Stomach (tissue), 9 donors: Measurements from ENCODE around the gene DMXL1. TPM values are rescaled to one million over a fixed set of nuclear protein-coding genes. Genes with fewer than 3 reads are reported as not detected.

Experiments used
- DNase-seq, 2 donors: peaks; one replicate each; pipeline versions ENCODE4 v3.0.0 to v3.0.0-alpha.2; 2013 to 2019
- H3K27ac ChIP-seq, 5 donors: fragments of 200-600 bp in 4 of 5; sonication (generic) in 4 of 5; one replicate each; pipeline ENCODE4 v1.5.1; 2013 to 2019; ENCODE audit warnings: mild to moderate bottlenecking in 1 of 5, moderate library complexity in 1 of 5
- H3K27me3 ChIP-seq, 3 donors: fragments of 200-600 bp; sonication (generic); one replicate each; pipeline ENCODE4 v1.5.1; 2017 to 2019; ENCODE audit warnings: mixed run types in 1 of 3
- H3K36me3 ChIP-seq, 4 donors: fragments of 200-600 bp; sonication (generic); 1 replicate in 3 of 4; 2 replicates in 1 of 4; pipeline ENCODE4 v1.5.1; 2016 to 2019
- H3K4me1 ChIP-seq, 4 donors: fragments of 200-600 bp; sonication (generic); one replicate each; pipeline ENCODE4 v1.5.1; 2016 to 2019
- H3K4me3 ChIP-seq, 4 donors: fragments of 200-600 bp; sonication (generic) in 3 of 4; one replicate each; pipeline ENCODE4 v1.5.1; 2016 to 2019; ENCODE audit warnings: mild to moderate bottlenecking in 1 of 4
- H3K9me3 ChIP-seq, 4 donors: fragments of 200-600 bp; sonication (generic); one replicate each; pipeline ENCODE4 v1.5.1; 2016 to 2019
- EP300 ChIP-seq: sonication (generic); formaldehyde crosslinking; IDR thresholded peaks from one replicate; pipeline ENCODE4 v1.6.1; 2017; ENCODE audit warnings: antibody characterized with exemption
- POLR2A ChIP-seq, 4 donors: fragments of 450-650 bp; IDR thresholded peaks; one replicate each; pipeline ENCODE4 v1.6.1; 2016; ENCODE audit warnings: antibody characterized with exemption in 4 of 4, control low read depth in 2 of 4, mild to moderate bottlenecking in 1 of 4, moderate library complexity in 1 of 4
- POLR2AphosphoS5 ChIP-seq, 3 donors: sonication (generic); formaldehyde crosslinking; IDR thresholded peaks; one replicate each; pipeline ENCODE4 v1.6.1; 2016; ENCODE audit warnings: antibody characterized with exemption in 3 of 3
- WGBS, 5 donors: extraction: QIAGEN DNeasy Blood & Tissue Kit in 3 of 5; methylation state at CpG; one replicate each; pipeline versions ENCODE4 v1.1.5 to v1.1.7; 2013 to 2018; 5-methylcytosine and 5-hydroxymethylcytosine counted together
- intact Hi-C: fragments of 100-400 bp; cut with DNase I; formaldehyde crosslinking; loops from one replicate; pipeline ENCODE4 v1.15.1; 2023; ENCODE audit warnings: low total_unique reads
- polyA plus RNA-seq, 3 donors: library from polyadenylated mRNA; stranded (reverse); fragments of 200-250 nt; gene quantifications; one replicate each; pipeline ENCODE4 v1.2.3, GENCODE V29; 2013
- small RNA-seq, 4 donors: library from RNA; depleted of rRNA; stranded (forward); fragments of <200 nt; gene quantifications; one replicate each; pipeline ENCODE3, GENCODE V24; 2016
- total RNA-seq, 5 donors: library from RNA; depleted of rRNA; stranded (reverse); fragments of >200 nt; gene quantifications; one replicate each; pipeline versions ENCODE4 v1.1.0 to v1.2.3, GENCODE V29; 2014 to 2016
- TF ChIP-seq, protein P1 (sequence below), 7 experiments: fragments of 450-650 bp in 4 of 7; fragments of 200-600 bp in 3 of 7; sonication (generic) in 3 of 7; IDR thresholded peaks; one replicate each; pipeline ENCODE4 v1.5.1; 2016 to 2019; ENCODE audit warnings: antibody characterized with exemption in 7 of 7, control low read depth in 2 of 7, mild to moderate bottlenecking in 1 of 7
- donor health status: healthy with polysubstance abuse.
- donor health status: Bipolar disorder and iron deficiency.
- donor health status: healthy.

Gene DMXL1
- total and polyA plus RNA-seq, 8 donors: 6.0 to 164 (median 86.0) TPM

DNA sequence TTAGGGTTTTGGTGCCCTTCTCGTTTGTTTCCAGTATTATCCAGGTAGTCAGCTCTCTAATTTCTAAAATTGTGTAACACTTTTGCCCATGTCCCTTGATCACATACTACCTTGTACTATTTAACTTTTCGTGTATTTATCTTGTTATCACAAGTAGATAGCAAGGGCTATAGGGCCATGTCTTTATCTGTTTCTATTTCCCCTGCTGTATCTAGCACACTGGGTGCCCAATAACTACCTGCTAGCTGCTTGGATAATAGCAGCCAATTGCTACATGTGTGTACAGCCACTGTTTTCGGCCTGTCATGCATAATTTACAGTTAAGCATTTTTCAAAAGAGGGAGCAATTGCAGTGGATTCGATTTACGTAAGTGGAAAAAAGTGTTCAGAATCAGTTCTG, 220.2 kb downstream of the DMXL1 start:
- 37 to 59% (median 50%) methylated on average over 5 of the region's 5 CpGs for WGBS, 5 donors
- H3K27ac ChIP-seq: no peak overlapping the region
- no peak for DNase-seq
- no peaks in the 10 kb centered on the region for H3K36me3 ChIP-seq
- H3K27me3 ChIP-seq: no peaks in the 10 kb centered on the region
- intact Hi-C loops: no loop called here
- H3K9me3 ChIP-seq: no peaks in the 10 kb centered on the region
- TF ChIP-seq POLR2A (IDR thresholded peaks at IDR 0.05) (no peak), POLR2AphosphoS5 (IDR thresholded peaks at IDR 0.05) (peak in 1 of 3 donors; percentile 35), EP300 (no peak)
- TF ChIP-seq, protein P1, sequence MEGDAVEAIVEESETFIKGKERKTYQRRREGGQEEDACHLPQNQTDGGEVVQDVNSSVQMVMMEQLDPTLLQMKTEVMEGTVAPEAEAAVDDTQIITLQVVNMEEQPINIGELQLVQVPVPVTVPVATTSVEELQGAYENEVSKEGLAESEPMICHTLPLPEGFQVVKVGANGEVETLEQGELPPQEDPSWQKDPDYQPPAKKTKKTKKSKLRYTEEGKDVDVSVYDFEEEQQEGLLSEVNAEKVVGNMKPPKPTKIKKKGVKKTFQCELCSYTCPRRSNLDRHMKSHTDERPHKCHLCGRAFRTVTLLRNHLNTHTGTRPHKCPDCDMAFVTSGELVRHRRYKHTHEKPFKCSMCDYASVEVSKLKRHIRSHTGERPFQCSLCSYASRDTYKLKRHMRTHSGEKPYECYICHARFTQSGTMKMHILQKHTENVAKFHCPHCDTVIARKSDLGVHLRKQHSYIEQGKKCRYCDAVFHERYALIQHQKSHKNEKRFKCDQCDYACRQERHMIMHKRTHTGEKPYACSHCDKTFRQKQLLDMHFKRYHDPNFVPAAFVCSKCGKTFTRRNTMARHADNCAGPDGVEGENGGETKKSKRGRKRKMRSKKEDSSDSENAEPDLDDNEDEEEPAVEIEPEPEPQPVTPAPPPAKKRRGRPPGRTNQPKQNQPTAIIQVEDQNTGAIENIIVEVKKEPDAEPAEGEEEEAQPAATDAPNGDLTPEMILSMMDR (IDR thresholded peaks at IDR 0.05): no peak
- peaks cover 39 to 62% (median 49%) of the 10 kb centered on the region in 4 donors for H3K4me1 ChIP-seq
- H3K4me3 ChIP-seq: no peak overlapping the region

DNA sequence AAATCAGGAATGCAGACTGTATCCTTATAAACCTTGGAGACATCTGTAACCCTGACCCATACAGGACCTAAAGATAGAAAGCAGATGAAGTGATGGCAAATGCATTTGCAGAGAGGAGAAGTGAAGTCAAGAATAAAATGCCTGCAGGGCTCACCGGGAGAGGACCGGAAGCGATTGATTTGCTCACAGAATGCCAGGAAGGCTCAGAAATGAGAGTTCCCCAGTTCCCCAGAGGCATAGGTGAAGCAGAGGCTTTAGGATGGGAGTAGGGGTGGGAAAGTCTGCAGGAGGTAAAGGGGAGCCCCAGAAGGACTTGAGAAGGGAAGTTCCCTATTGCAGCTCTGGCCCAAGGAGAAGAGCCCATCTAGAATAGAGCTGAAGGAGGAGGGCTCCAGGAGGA, 221.0 kb downstream of the DMXL1 start:
- no peak for DNase-seq
- Histone ChIP-seq H3K27me3 (no peaks in the 10 kb centered on the region), H3K9me3 (no peaks in the 10 kb centered on the region), H3K4me1 (peaks cover 35 to 54% (median 46%) of the 10 kb centered on the region in 4 donors), H3K27ac (peak overlapping the region in 2 of 5 donors; percentile 8 to 38), H3K4me3 (no peak overlapping the region), H3K36me3 (no peaks in the 10 kb centered on the region)
- intact Hi-C loops: no loop called here
- 53 to 77% (median 59%) methylated on average over 2 to 3 of the region's 3 CpGs for WGBS, 5 donors
- TF ChIP-seq POLR2AphosphoS5 (IDR thresholded peaks at IDR 0.05): no peak
- TF ChIP-seq, protein P1 (IDR thresholded peaks at IDR 0.05): no peak
- no peak for TF ChIP-seq EP300
- TF ChIP-seq POLR2A (IDR thresholded peaks at IDR 0.05): no peak

GRCh38 chr5:119292701-119293515, 222.0 kb downstream of the DMXL1 start:
- 77 to 89% (median 88%) methylated on average over 3 of the region's 3 CpGs for WGBS, 5 donors
- H3K4me3 ChIP-seq: no peak overlapping the region
- no peaks in the 10 kb centered on the region for H3K27me3 ChIP-seq
- H3K36me3 ChIP-seq: no peaks in the 10 kb centered on the region
- TF ChIP-seq, protein P1 (IDR thresholded peaks at IDR 0.05): no peak
- TF ChIP-seq EP300 (no peak), POLR2A (IDR thresholded peaks at IDR 0.05) (no peak), POLR2AphosphoS5 (IDR thresholded peaks at IDR 0.05) (no peak)
- no peak for DNase-seq
- H3K9me3 ChIP-seq: no peaks in the 10 kb centered on the region
- peaks cover 33 to 44% (median 41%) of the 10 kb centered on the region in 4 donors for H3K4me1 ChIP-seq
- H3K27ac ChIP-seq: no peak overlapping the region
- intact Hi-C loops: no loop called here

GRCh38 chr5:119293516-119293829, 222.6 kb downstream of the DMXL1 start:
- Histone ChIP-seq H3K27ac (no peak overlapping the region), H3K4me3 (no peak overlapping the region), H3K4me1 (peaks cover 28 to 38% (median 36%) of the 10 kb centered on the region in 4 donors), H3K27me3 (no peaks in the 10 kb centered on the region), H3K36me3 (no peaks in the 10 kb centered on the region), H3K9me3 (no peaks in the 10 kb centered on the region)
- TF ChIP-seq POLR2AphosphoS5 (IDR thresholded peaks at IDR 0.05) (no peak), POLR2A (IDR thresholded peaks at IDR 0.05) (no peak), EP300 (no peak)
- TF ChIP-seq, protein P1 (IDR thresholded peaks at IDR 0.05): no peak
- intact Hi-C loops: no loop called here
- no peak for DNase-seq
- 88 to 93% (median 91%) methylated on average over 2 of the region's 2 CpGs for WGBS, 5 donors

Small RNAs within 50 kb of the gene (small RNA-seq; reads per million reads assigned to genes)
- gene LAMTOR3P2 (0 to 0.15 (median 0) reads per million in 4 donors), gene MIR5706 (0 to 0.15 (median 0) reads per million in 4 donors), gene RNU6-701P (0 reads per million in 4 donors)

Other genes starting within 250 kb of the DMXL1 start
- 10 to 100 TPM in 3 of 5 donors, 1 to 10 TPM in 2; 4.7 to 62.6 (median 18.0) TPM for gene DTWD2, start 82.5 kb upstream of the DMXL1 start, total RNA-seq
- 1 to 10 TPM in 2 of 3 donors, under 1 TPM in 1; 0.65 to 1.7 (median 1.7) TPM for gene DTWD2, start 82.5 kb upstream of the DMXL1 start, polyA plus RNA-seq